NCI-H526 treated with DMSO at 0.1 percent for 48 hours (cell line): ENCODE data around the gene APOM.

Source experiments
- DNase-seq: peaks from one replicate; lab custom pipeline; 2025; lab: John Stamatoyannopoulos, UW

Gene APOM

GRCh38 chr6:31655349-31656237 is at the start of gene APOM:
APOM (plus strand) TSS chr6:31655894; CDS start chr6:31655967, 73 bp downstream.
- DNase-seq: no peak

GRCh38 chr6:31607317-31607716 is 48.4 kb upstream of the APOM start:
- DNase-seq: no peak

- no peak for DNase-seq
These were observed 45.9 kb upstream of the APOM start for GRCh38 chr6:31609519-31610406.

- no peak for DNase-seq
These were observed 44.7 kb upstream of the APOM start for GRCh38 chr6:31610968-31611367.

- no peak for DNase-seq
These were observed 41.5 kb upstream of the APOM start for GRCh38 chr6:31614075-31614619.

- DNase-seq: no peak
These were observed 40.8 kb upstream of the APOM start, which contains the start of gene AIF1 for GRCh38 chr6:31614684-31615578. AIF1 (plus strand) TSS chr6:31615234; CDS start chr6:31615330, 96 bp downstream.

- DNase-seq: no peak
These were observed 39.9 kb upstream of the APOM start for GRCh38 chr6:31615748-31616147.

- no peak for DNase-seq
These were observed 38.7 kb upstream of the APOM start for GRCh38 chr6:31617010-31617409.

- DNase-seq: peak; percentile 98
These were observed 35.7 kb upstream of the APOM start for GRCh38 chr6:31619805-31620585.

GRCh38 chr6:31620586-31621319 is 34.9 kb upstream of the APOM start, which contains the start of gene PRRC2A:
PRRC2A (plus strand) TSS chr6:31620715; CDS start chr6:31622790, 2,075 bp downstream.
- DNase-seq: peak; percentile 36

GRCh38 chr6:31621320-31621939 is 34.3 kb upstream of the APOM start:
- DNase-seq: no peak

- DNase-seq: no peak
These were observed 33.7 kb upstream of the APOM start for GRCh38 chr6:31621991-31622390.

- DNase-seq: no peak
These were observed 33.0 kb upstream of the APOM start for GRCh38 chr6:31622684-31623091.

- DNase-seq: no peak
These were observed 31.6 kb upstream of the APOM start for GRCh38 chr6:31624070-31624469.

GRCh38 chr6:31626952-31627351 is 28.7 kb upstream of the APOM start:
- DNase-seq: no peak

GRCh38 chr6:31627690-31628287 is 27.9 kb upstream of the APOM start:
- no peak for DNase-seq

- DNase-seq: no peak
These were observed 26.7 kb upstream of the APOM start for GRCh38 chr6:31629014-31629413.

GRCh38 chr6:31630177-31630934 is 25.3 kb upstream of the APOM start:
- DNase-seq: no peak
